ENCODE results near the gene SLC25A18.

Gene SLC25A18

GRCh38 chr22:17606496-17606895 is 43.2 kb downstream of the SLC25A18 start:
- peaks cover 0 to 5% (median 0%) of the 10 kb centered on the region in 4 donors for H3K4me1 ChIP-seq
- H3K4me3 ChIP-seq: no peak overlapping the region
- no peak overlapping the region for H3K27ac ChIP-seq
- DNase-seq: no peak
- intact Hi-C loops (cut with DNase I; ENCODE audit: low total_unique reads): no loop called here
- no peaks in the 10 kb centered on the region for H3K27me3 ChIP-seq
- peaks cover 2 to 51% (median 37%) of the 10 kb centered on the region in 3 donors for H3K36me3 ChIP-seq
- no peaks in the 10 kb centered on the region for H3K9me3 ChIP-seq
- TF ChIP-seq, protein P1, sequence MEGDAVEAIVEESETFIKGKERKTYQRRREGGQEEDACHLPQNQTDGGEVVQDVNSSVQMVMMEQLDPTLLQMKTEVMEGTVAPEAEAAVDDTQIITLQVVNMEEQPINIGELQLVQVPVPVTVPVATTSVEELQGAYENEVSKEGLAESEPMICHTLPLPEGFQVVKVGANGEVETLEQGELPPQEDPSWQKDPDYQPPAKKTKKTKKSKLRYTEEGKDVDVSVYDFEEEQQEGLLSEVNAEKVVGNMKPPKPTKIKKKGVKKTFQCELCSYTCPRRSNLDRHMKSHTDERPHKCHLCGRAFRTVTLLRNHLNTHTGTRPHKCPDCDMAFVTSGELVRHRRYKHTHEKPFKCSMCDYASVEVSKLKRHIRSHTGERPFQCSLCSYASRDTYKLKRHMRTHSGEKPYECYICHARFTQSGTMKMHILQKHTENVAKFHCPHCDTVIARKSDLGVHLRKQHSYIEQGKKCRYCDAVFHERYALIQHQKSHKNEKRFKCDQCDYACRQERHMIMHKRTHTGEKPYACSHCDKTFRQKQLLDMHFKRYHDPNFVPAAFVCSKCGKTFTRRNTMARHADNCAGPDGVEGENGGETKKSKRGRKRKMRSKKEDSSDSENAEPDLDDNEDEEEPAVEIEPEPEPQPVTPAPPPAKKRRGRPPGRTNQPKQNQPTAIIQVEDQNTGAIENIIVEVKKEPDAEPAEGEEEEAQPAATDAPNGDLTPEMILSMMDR (IDR thresholded peaks at IDR 0.05): no peak

DNA sequence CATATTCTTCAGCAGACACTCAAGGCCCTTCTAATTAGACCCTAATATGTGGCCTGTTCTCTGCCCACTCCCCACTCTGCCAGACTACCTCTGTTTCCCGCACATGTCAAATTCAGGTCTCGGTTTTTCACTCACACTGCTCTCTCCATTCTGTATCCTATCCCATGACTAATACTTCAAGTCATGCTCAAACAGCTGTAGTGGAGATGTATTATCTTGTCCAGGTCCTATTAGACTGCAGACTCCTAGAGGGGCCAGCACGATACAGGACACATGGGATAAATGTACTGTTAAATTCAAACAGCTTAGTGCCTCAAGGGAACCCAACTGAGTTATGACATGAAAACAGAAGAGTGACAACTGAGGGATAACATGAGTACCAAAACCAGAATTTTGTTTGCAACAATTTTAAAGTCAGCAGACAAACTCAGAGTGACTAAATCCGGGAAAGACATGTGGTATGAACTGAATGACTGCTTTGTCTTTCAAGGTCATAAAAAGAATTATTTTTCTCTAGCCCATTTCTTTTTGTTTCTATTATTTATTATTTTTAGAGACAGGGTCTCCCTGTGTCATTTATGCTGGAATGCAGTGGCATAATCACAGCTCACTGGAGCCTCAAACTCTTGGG is 44.7 kb downstream of the SLC25A18 start:
- no peaks in the 10 kb centered on the region for H3K27me3 ChIP-seq
- intact Hi-C loops (cut with DNase I; ENCODE audit: low total_unique reads): no loop called here
- peaks cover 17 to 66% (median 52%) of the 10 kb centered on the region in 3 donors for H3K36me3 ChIP-seq
- TF ChIP-seq, protein P1 (IDR thresholded peaks at IDR 0.05): no peak
- H3K9me3 ChIP-seq: no peaks in the 10 kb centered on the region
- no peak overlapping the region for H3K27ac ChIP-seq
- peaks cover 0 to 10% (median 0%) of the 10 kb centered on the region in 4 donors for H3K4me1 ChIP-seq
- no peak overlapping the region for H3K4me3 ChIP-seq
- DNase-seq: no peak

GRCh38 chr22:17612057-17612456 is 48.8 kb downstream of the SLC25A18 start:
- DNase-seq: no peak
- TF ChIP-seq, protein P1 (IDR thresholded peaks at IDR 0.05): no peak
- peaks cover 44 to 90% (median 74%) of the 10 kb centered on the region in 3 donors for H3K36me3 ChIP-seq
- intact Hi-C loops (cut with DNase I; ENCODE audit: low total_unique reads): no loop called here
- no peaks in the 10 kb centered on the region for H3K9me3 ChIP-seq
- no peaks in the 10 kb centered on the region for H3K27me3 ChIP-seq
- no peak overlapping the region for H3K4me3 ChIP-seq
- peaks cover 0 to 10% (median 0%) of the 10 kb centered on the region in 4 donors for H3K4me1 ChIP-seq
- H3K27ac ChIP-seq: no peak overlapping the region

- no peaks in the 10 kb centered on the region for H3K9me3 ChIP-seq
- no peak overlapping the region for H3K4me3 ChIP-seq
- no peaks in the 10 kb centered on the region for H3K27me3 ChIP-seq
- no peak overlapping the region for H3K27ac ChIP-seq
- TF ChIP-seq, protein P1 (IDR thresholded peaks at IDR 0.05): no peak
- intact Hi-C loops (cut with DNase I; ENCODE audit: low total_unique reads): no loop called here
- peaks cover 0 to 10% (median 0%) of the 10 kb centered on the region in 4 donors for H3K4me1 ChIP-seq
- H3K36me3 ChIP-seq: peaks cover 56 to 90% (median 77%) of the 10 kb centered on the region in 3 donors
- DNase-seq: no peak
Observed at GRCh38 chr22:17613280-17613679, 50.0 kb downstream of the SLC25A18 start.

- Histone ChIP-seq H3K4me1 (peaks cover 9 to 40% (median 27%) of the 10 kb centered on the region in 4 donors), H3K4me3 (peak overlapping the region; percentile 93 to 100), H3K36me3 (peaks cover 0 to 22% (median 6%) of the 10 kb centered on the region in 3 donors), H3K27me3 (no peaks in the 10 kb centered on the region), H3K27ac (peak overlapping the region; percentile 93 to 98), H3K9me3 (no peaks in the 10 kb centered on the region)
- DNase-seq: no peak
- intact Hi-C loops (cut with DNase I; ENCODE audit: low total_unique reads): no loop called here
- TF ChIP-seq, protein P1 (IDR thresholded peaks at IDR 0.05): no peak
Observed at GRCh38 chr22:17627961-17628405, 64.7 kb downstream of the SLC25A18 start.
